H1 (cell line): ENCODE results near the gene ZNF366. TPM values are rescaled to one million over a fixed set of nuclear protein-coding genes. Genes with fewer than 3 reads are reported as not detected.

Source experiments
- CTCF ChIA-PET: fragments of 300-600 bp; sonication (Branson Sonifier 250); formaldehyde crosslinking; loops from one replicate; lab custom pipeline; 2021; ENCODE audit not compliant: partially characterized antibody; lab: Charles Lee
- POLR2A ChIA-PET: fragments of 300-600 bp; sonication (Branson Sonifier 250); formaldehyde crosslinking; loops from one replicate; lab custom pipeline; 2021; ENCODE audit warnings: inconsistent platforms; ENCODE audit not compliant: partially characterized antibody; lab: Charles Lee
- DNase-seq, 2 experiments: peaks; one replicate each; pipeline versions ENCODE4 v3.0.0 to v3.0.0-alpha.2; 2010 to 2022; ENCODE audit warnings: low spot score in 2 of 2, low read depth in 1 of 2, mixed read lengths in 1 of 2
- FAIRE-seq: peaks from 2 replicates; lab custom pipeline; 2011; peaks lifted over from hg19 to GRCh38; lab: Jason Lieb, UNC
- H2AFZ ChIP-seq: 2 replicates; pipeline ENCODE4 v1.8.1; 2012; ENCODE audit warnings: low read length, inconsistent platforms
- H2AK5ac ChIP-seq: 2 replicates; pipeline ENCODE4 v1.6.1; 2013; ENCODE audit warnings: low read depth, low read length
- H2BK120ac ChIP-seq: replicated peaks from 2 replicates; pipeline ENCODE3; 2013; ENCODE audit warnings: low read depth, low read length, inconsistent platforms
- H2BK12ac ChIP-seq: 2 replicates; pipeline ENCODE4 v1.6.1; 2013; ENCODE audit warnings: low read depth, low read length
- H2BK15ac ChIP-seq: 2 replicates; pipeline ENCODE4 v1.6.1; 2013; ENCODE audit warnings: low read length
- H2BK20ac ChIP-seq: 2 replicates; pipeline ENCODE4 v1.6.1; 2013; ENCODE audit warnings: low read length
- H2BK5ac ChIP-seq: 2 replicates; pipeline ENCODE4 v1.6.1; 2013; ENCODE audit warnings: low read depth, low read length
- H3K14ac ChIP-seq: 2 replicates; pipeline ENCODE4 v1.6.1; 2013; ENCODE audit warnings: inconsistent platforms; ENCODE audit not compliant: insufficient read length
- H3K18ac ChIP-seq: 2 replicates; pipeline ENCODE4 v1.6.1; 2013; ENCODE audit warnings: low read length; ENCODE audit errors: extremely low read depth
- H3K23ac ChIP-seq: 2 replicates; pipeline ENCODE4 v1.6.1; 2013; ENCODE audit warnings: inconsistent platforms; ENCODE audit not compliant: insufficient read length
- H3K23me2 ChIP-seq: 2 replicates; pipeline ENCODE4 v1.6.1; 2013; ENCODE audit warnings: low read depth, low read length
- H3K27ac ChIP-seq: 2 replicates; pipeline ENCODE4 v1.6.1; 2011; ENCODE audit warnings: low read depth, low read length, inconsistent platforms
- H3K27me3 ChIP-seq, 4 experiments: replicated peaks in 1 of 4; 1 replicate in 1 of 4; 2 replicates in 3 of 4; pipeline versions ENCODE4 v1.6.1 to v1.8.1; 2011 to 2013; ENCODE audit warnings: low read length in 3 of 4, mild to moderate bottlenecking in 3 of 4, inconsistent platforms in 2 of 4, mixed read lengths in 2 of 4, moderate library complexity in 1 of 4; ENCODE audit not compliant: control insufficient read depth in 3 of 4, insufficient read depth in 3 of 4; ENCODE audit errors: extremely low read depth in 1 of 4
- H3K36me3 ChIP-seq, 4 experiments: 2 replicates each; pipeline versions ENCODE4 v1.6.1 to v1.8.1; 2011 to 2013; ENCODE audit warnings: mild to moderate bottlenecking in 4 of 4, low read length in 3 of 4, moderate library complexity in 2 of 4, control low read depth in 1 of 4, inconsistent platforms in 1 of 4; ENCODE audit not compliant: insufficient read depth in 4 of 4, control insufficient read depth in 2 of 4
- H3K4ac ChIP-seq: replicated peaks from 2 replicates; pipeline ENCODE3; 2013; ENCODE audit warnings: low read length, low read depth, mixed read lengths, inconsistent platforms; ENCODE audit not compliant: insufficient read length
- H3K4me1 ChIP-seq, 4 experiments: replicated peaks in 1 of 4; 1 replicate in 1 of 4; 2 replicates in 3 of 4; pipeline versions ENCODE4 v1.6.1 to v1.8.1; 2011 to 2013; ENCODE audit warnings: low read length in 3 of 4, inconsistent platforms in 2 of 4, mixed read lengths in 1 of 4; ENCODE audit not compliant: insufficient read depth in 4 of 4, control insufficient read depth in 3 of 4
- H3K4me2 ChIP-seq, 2 experiments: 2 replicates each; pipeline versions ENCODE4 v1.6.1 to v1.8.1; 2011 to 2013; ENCODE audit warnings: low read depth in 2 of 2, low read length in 2 of 2, control low read depth in 1 of 2, inconsistent platforms in 1 of 2, mild to moderate bottlenecking in 1 of 2; ENCODE audit not compliant: insufficient read depth in 1 of 2
- H3K4me3 ChIP-seq, 4 experiments: fragments of 200-600, 300-600 bp in 1 of 4; sonication (generic), shearing (Covaris generic), sonication (Bioruptor Twin) in 1 of 4; 2 replicates each; pipeline versions ENCODE4 v1.5.1 to v1.8.1; 2011 to 2016; ENCODE audit warnings: low read length in 4 of 4, low read depth in 3 of 4, control low read depth in 2 of 4, inconsistent platforms in 2 of 4, mild to moderate bottlenecking in 2 of 4, mixed read lengths in 1 of 4, moderate library complexity in 1 of 4; ENCODE audit not compliant: insufficient read depth in 2 of 4; ENCODE audit errors: extremely low read depth in 1 of 4
- H3K56ac ChIP-seq: replicated peaks from 2 replicates; pipeline ENCODE3; 2013; ENCODE audit warnings: low read depth, mild to moderate bottlenecking, mixed read lengths, low read length, inconsistent platforms; ENCODE audit not compliant: insufficient read length
- H3K79me1 ChIP-seq: 2 replicates; pipeline ENCODE4 v1.6.1; 2013; ENCODE audit warnings: low read depth, low read length, control low read depth
- H3K79me2 ChIP-seq, 2 experiments: 2 replicates each; pipeline versions ENCODE4 v1.6.1 to v1.8.1; 2012 to 2013; ENCODE audit warnings: low read length in 2 of 2, mild to moderate bottlenecking in 2 of 2, inconsistent platforms in 1 of 2; ENCODE audit not compliant: insufficient read depth in 2 of 2, control insufficient read depth in 1 of 2
- H3K9ac ChIP-seq, 4 experiments: replicated peaks in 1 of 4; 1 replicate in 1 of 4; 2 replicates in 3 of 4; pipeline versions ENCODE4 v1.6.1 to v1.8.1; 2011 to 2013; ENCODE audit warnings: low read depth in 3 of 4, low read length in 3 of 4, control low read depth in 2 of 4, mild to moderate bottlenecking in 2 of 4, moderate library complexity in 2 of 4, inconsistent platforms in 1 of 4; ENCODE audit errors: extremely low read depth in 1 of 4
- H3K9me3 ChIP-seq, 2 experiments: 2 replicates each; pipeline versions ENCODE4 v1.6.1 to v1.8.1; 2012 to 2013; ENCODE audit warnings: mild to moderate bottlenecking in 2 of 2, moderate library complexity in 2 of 2, control low read depth in 1 of 2, inconsistent platforms in 1 of 2, low read depth in 1 of 2, low read length in 1 of 2, mixed read lengths in 1 of 2; ENCODE audit not compliant: insufficient read depth in 2 of 2
- H4K20me1 ChIP-seq, 2 experiments: replicated peaks in 1 of 2; 2 replicates each; pipeline versions ENCODE3 to v1.8.1; 2011 to 2013; ENCODE audit warnings: inconsistent platforms in 2 of 2, low read length in 2 of 2, mild to moderate bottlenecking in 1 of 2; ENCODE audit not compliant: insufficient read depth in 2 of 2, control insufficient read depth in 1 of 2
- H4K5ac ChIP-seq: 2 replicates; pipeline ENCODE4 v1.6.1; 2013; ENCODE audit warnings: low read length, low read depth, mixed read lengths, inconsistent platforms; ENCODE audit not compliant: insufficient read length
- H4K8ac ChIP-seq: 2 replicates; pipeline ENCODE4 v1.8.0; 2013; ENCODE audit warnings: mild to moderate bottlenecking, moderate library complexity, low read length, inconsistent platforms; ENCODE audit not compliant: insufficient read depth; ENCODE audit errors: extremely low read depth
- H4K91ac ChIP-seq: replicated peaks from 2 replicates; pipeline ENCODE3; 2013; ENCODE audit warnings: low read length, mixed read lengths, inconsistent platforms; ENCODE audit not compliant: insufficient read length
- ASH2L ChIP-seq: fragments of 200-600, 300-600 bp; sonication (generic); IDR thresholded peaks from one replicate; pipeline ENCODE4 v1.7.1; 2017; ENCODE audit warnings: low read length
- CTCF ChIP-seq, 3 experiments: IDR thresholded peaks; 1 replicate in 2 of 3; 2 replicates in 1 of 3; pipeline versions ENCODE4 v1.5.1 to v1.6.1; 2011; ENCODE audit warnings: low read length in 3 of 3, mild to moderate bottlenecking in 3 of 3, inconsistent platforms in 2 of 3, low read depth in 1 of 3, moderate library complexity in 1 of 3; ENCODE audit not compliant: insufficient read depth in 1 of 3; ENCODE audit errors: control extremely low read depth in 1 of 3
- RAD21 ChIP-seq, 2 experiments: IDR thresholded peaks in 1 of 2; conservative IDR thresholded peaks in 1 of 2; 2 replicates each; pipeline ENCODE4 v1.6.1; 2011; ENCODE audit warnings: low read depth in 2 of 2, low read length in 2 of 2, improper control_type of control experiment in 1 of 2, inconsistent platforms in 1 of 2, mild to moderate bottlenecking in 1 of 2, moderate library complexity in 1 of 2
- RBBP5 ChIP-seq: IDR thresholded peaks from 2 replicates; pipeline ENCODE4 v1.7.1; 2012; ENCODE audit warnings: low read depth, mild to moderate bottlenecking, inconsistent platforms, low read length, moderate library complexity, borderline replicate concordance
- TAF7 ChIP-seq: optimal IDR thresholded peaks from 2 replicates; pipeline ENCODE3; 2011; ENCODE audit warnings: low read depth, mild to moderate bottlenecking, inconsistent platforms, low read length, moderate library complexity, borderline replicate concordance
- WGBS, 2 experiments: shearing (Covaris generic) in 1 of 2; methylation state at CpG; one replicate each; pipeline versions ENCODE4 v1.1.6 to v1.1.7; 2013 to 2015; ENCODE audit warnings: low lambda C conversion rate in 2 of 2, mixed read lengths in 2 of 2, inconsistent platforms in 1 of 2, low coverage in 1 of 2, missing lambda C conversion rate in 1 of 2; ENCODE audit not compliant: insufficient replicate concordance in 2 of 2, insufficient coverage in 1 of 2, insufficient read length in 1 of 2; ENCODE audit errors: extremely low coverage in 1 of 2, missing lambda C conversion rate in 1 of 2; 5-methylcytosine and 5-hydroxymethylcytosine counted together
- polyA plus RNA-seq, 7 experiments: library from polyadenylated mRNA; depleted of rRNA in 3 of 7; stranded (reverse) in 5 of 7; unstranded in 2 of 7; fragments of >200 nt in 5 of 7; fragments of 200-250 nt in 2 of 7; gene quantifications; 1 replicate in 5 of 7; 2 replicates in 1 of 7; 4 replicates in 1 of 7; pipeline versions ENCODE4 v1.2.1 to v1.2.3, GENCODE V29; 2011 to 2013; ENCODE audit warnings: missing spikeins in 2 of 7, mixed read lengths in 2 of 7
- total RNA-seq: library from RNA; stranded (reverse); fragmentation: NEBNext Ultra II Directional; extraction: Animal tissue kit (Norgen Biotek cat#: 25700); gene quantifications from 2 replicates; pipeline ENCODE4 v1.2.1, GENCODE V29; 2021

Gene ZNF366
- total and polyA plus RNA-seq, 2 of the 8 experiments (the other 6 are each of a cell fraction or from before 2014, with no cell fraction given): not detected

- no peak overlapping the region for H3K23ac ChIP-seq
- H4K91ac ChIP-seq: no peak overlapping the region
- DNase-seq: no peak
- no peak overlapping the region for H3K14ac ChIP-seq
- H2BK120ac ChIP-seq: no peak overlapping the region
- H3K4me1 ChIP-seq: no peaks in the 10 kb centered on the region
- no peak overlapping the region for H2BK15ac ChIP-seq
- FAIRE-seq: no peak
- H3K79me1 ChIP-seq: no peaks in the 10 kb centered on the region
- H2AK5ac ChIP-seq: no peak overlapping the region
- no peak overlapping the region for H3K27ac ChIP-seq
- 79% methylated on average over 2 of the region's 2 CpGs; no CpG with 5 or more reads in 1 of the 2 experiments for WGBS, 2 experiments
- H3K56ac ChIP-seq: no peak overlapping the region
- no peaks in the 10 kb centered on the region for H3K36me3 ChIP-seq
- peak overlapping the region; percentile 41 for H3K4ac ChIP-seq
- no peak overlapping the region for H3K4me3 ChIP-seq
- H2BK12ac ChIP-seq: no peak overlapping the region
- H3K18ac ChIP-seq: no peak overlapping the region
- H3K9ac ChIP-seq: no peak overlapping the region
- no peak overlapping the region for H4K8ac ChIP-seq
- no peak overlapping the region for H2BK20ac ChIP-seq
- no peaks in the 10 kb centered on the region for H3K9me3 ChIP-seq
- no peak overlapping the region for H4K5ac ChIP-seq
- POLR2A ChIA-PET: no interaction called here
- CTCF ChIA-PET: interaction anchor here (1.3 to 1.7 kb wide), 3 partner anchors 12 to 127 kb away, joined by 3 to 6 read pairs (median 4); partner anchors contain the start of gene ZNF366
- H3K4me2 ChIP-seq: no peak overlapping the region
- H3K23me2 ChIP-seq: no peaks in the 10 kb centered on the region
- H4K20me1 ChIP-seq: no peaks in the 10 kb centered on the region
- H2BK5ac ChIP-seq: no peak overlapping the region
- H2AFZ ChIP-seq: no peak overlapping the region; the same call in 1 of the 2 replicates
- TF ChIP-seq TAF7 (no peak), RBBP5 (no peak), RAD21 (IDR thresholded peaks at IDR 0.05 in 1 of 2, conservative IDR thresholded peaks at IDR 0.05 in 1 of 2; ENCODE audit: low read depth in 2 of 2, low read length in 2 of 2) (peak; percentile 19 to 38; a peak in 3 of 4 replicates), CTCF (IDR thresholded peaks at IDR 0.05; ENCODE audit: control extremely low read depth in 1 of 3, insufficient read depth in 1 of 3, low read depth in 1 of 3, low read length in 3 of 3) (peak in 2 of 3 experiments; percentile 18 to 31; a peak in 1 of 4 replicates), ASH2L (no peak)
- H3K27me3 ChIP-seq: no peaks in the 10 kb centered on the region
- H3K79me2 ChIP-seq: no peaks in the 10 kb centered on the region
These were observed 22.2 kb upstream of the ZNF366 start for GRCh38 chr5:72529383-72529782.
